HEK293 (cell line): ENCODE results near the gene MRPL44.

ENCODE experiments used
- CTCF ChIA-PET: fragments of 350-600 bp; formaldehyde crosslinking; extraction: SDS; loops from one replicate; lab custom pipeline; 2021; ENCODE audit warnings: antibody characterized with exemption; lab: Yijun Ruan, JAX
- POLR2A ChIA-PET: fragments of 300-600 bp; formaldehyde crosslinking; extraction: SDS; loops from one replicate; lab custom pipeline; 2020; ENCODE audit warnings: antibody characterized with exemption, inconsistent platforms; lab: Yijun Ruan, JAX
- H3K27ac ChIP-seq: fragments of 200-500 bp; sonication (Bioruptor generic); 2 replicates; pipeline ENCODE4 v1.5.1; 2014; ENCODE audit warnings: low read depth, low read length, control low read depth, inconsistent platforms; ENCODE audit errors: extremely low read depth
- H3K36me3 ChIP-seq, 2 experiments: fragments of 200-500 bp in 1 of 2; sonication (Bioruptor generic) in 1 of 2; 1 replicate in 1 of 2; 2 replicates in 1 of 2; pipeline ENCODE4 v1.5.1; 2014 to 2017; ENCODE audit warnings: inconsistent platforms in 2 of 2, low read length in 2 of 2; ENCODE audit not compliant: control insufficient read depth in 2 of 2, insufficient read depth in 1 of 2
- H3K4me1 ChIP-seq: fragments of 200-500 bp; sonication (Bioruptor generic); 2 replicates; pipeline ENCODE4 v1.5.1; 2014; ENCODE audit warnings: mild to moderate bottlenecking, low read length, inconsistent platforms; ENCODE audit not compliant: control insufficient read depth, insufficient read depth
- H3K4me3 ChIP-seq: 2 replicates; pipeline ENCODE4 v1.5.1; 2011; ENCODE audit warnings: low read depth, mild to moderate bottlenecking, control low read depth, low read length, moderate library complexity
- H3K9me3 ChIP-seq: fragments of 200-500 bp; sonication (Bioruptor generic); 2 replicates; pipeline ENCODE4 v1.5.1; 2014; ENCODE audit warnings: low read depth, low read length, inconsistent platforms; ENCODE audit not compliant: control insufficient read depth, insufficient read depth
- HIC1 ChIP-seq: fragments of 450-650 bp; formaldehyde crosslinking; IDR thresholded peaks from 2 replicates; pipeline ENCODE4 v1.5.1; 2016; ENCODE audit warnings: missing biosample characterization, missing genetic modification characterization
- HOXD13 ChIP-seq: sonication (generic); formaldehyde crosslinking; IDR thresholded peaks from 2 replicates; pipeline ENCODE4 v1.8.0; 2022; ENCODE audit warnings: missing genetic modification reagents, borderline replicate concordance
- PRDM6 ChIP-seq: fragments of 450-650 bp; formaldehyde crosslinking; IDR thresholded peaks from 2 replicates; pipeline ENCODE4 v1.5.1; 2017; ENCODE audit warnings: missing biosample characterization, missing genetic modification characterization
- RBAK ChIP-seq: fragments of 450-650 bp; formaldehyde crosslinking; IDR thresholded peaks from 2 replicates; pipeline ENCODE4 v1.5.1; 2016; ENCODE audit warnings: missing biosample characterization, missing genetic modification characterization
- REST ChIP-seq: fragments of 450-650 bp; formaldehyde crosslinking; IDR thresholded peaks from 2 replicates; pipeline ENCODE4 v1.5.1; 2016; ENCODE audit warnings: missing biosample characterization, missing genetic modification characterization
- SP7 ChIP-seq: fragments of 450-650 bp; formaldehyde crosslinking; IDR thresholded peaks from 2 replicates; pipeline ENCODE4 v1.5.1; 2016; ENCODE audit warnings: missing biosample characterization, missing genetic modification characterization
- ZFHX2 ChIP-seq: fragments of 450-650 bp; formaldehyde crosslinking; conservative IDR thresholded peaks from 2 replicates; pipeline ENCODE4 v1.5.1; 2016; ENCODE audit warnings: missing biosample characterization, missing genetic modification characterization
- ZFP41 ChIP-seq: fragments of 450-650 bp; formaldehyde crosslinking; IDR thresholded peaks from 2 replicates; pipeline ENCODE4 v1.5.1; 2016; ENCODE audit warnings: missing biosample characterization, missing genetic modification characterization, borderline replicate concordance
- ZNF175 ChIP-seq: fragments of 450-650 bp; formaldehyde crosslinking; IDR thresholded peaks from 2 replicates; pipeline ENCODE4 v1.5.1; 2016; ENCODE audit warnings: missing biosample characterization, missing genetic modification characterization
- ZNF26 ChIP-seq: fragments of 450-650 bp; formaldehyde crosslinking; IDR thresholded peaks from 2 replicates; pipeline ENCODE4 v1.5.1; 2016; ENCODE audit warnings: missing biosample characterization, missing genetic modification characterization
- ZNF510 ChIP-seq: fragments of 450-650 bp; formaldehyde crosslinking; IDR thresholded peaks from 2 replicates; pipeline ENCODE4 v1.5.1; 2018; ENCODE audit warnings: mild to moderate bottlenecking, missing genetic modification characterization, missing biosample characterization; ENCODE audit not compliant: insufficient replicate concordance
- ZNF621 ChIP-seq: fragments of 450-650 bp; formaldehyde crosslinking; IDR thresholded peaks from 2 replicates; pipeline ENCODE4 v1.5.1; 2017; ENCODE audit warnings: missing biosample characterization, missing genetic modification characterization
- TF ChIP-seq, protein P1 (sequence below): IDR thresholded peaks from 2 replicates; pipeline ENCODE4 v1.6.1; 2011; ENCODE audit warnings: mild to moderate bottlenecking, low read depth, low read length, borderline replicate concordance
- TF ChIP-seq, protein P2 (sequence below): fragments of 450-650 bp; formaldehyde crosslinking; IDR thresholded peaks from 2 replicates; pipeline ENCODE4 v1.5.1; 2016; ENCODE audit warnings: missing biosample characterization, missing genetic modification characterization, borderline replicate concordance

MRPL44 gene

GRCh38 chr2:223935459-223936125 lies 21.7 kb upstream of the MRPL44 start:
- H3K36me3 ChIP-seq = no peaks in the 10 kb centered on the region
- ChIA-PET POLR2A (no interaction called here), CTCF (interaction anchor here (0.6 to 1.2 kb wide), 2 partner anchors 11 to 593 kb away, joined by 3 read pairs; no protein-coding TSS in a partner anchor)
- no peaks in the 10 kb centered on the region for H3K9me3 ChIP-seq
- H3K4me1 ChIP-seq = peaks cover 24% of the 10 kb centered on the region
- H3K4me3 ChIP-seq = no peak overlapping the region
- TF ChIP-seq PRDM6 (tag by site-specific recombination) (no peak), SP7 (no peak), ZNF621 (tag by site-specific recombination) (no peak), ZNF175 (tag by site-specific recombination) (no peak), HOXD13 (CRISPR knock-in tag) (no peak), ZNF510 (tag by site-specific recombination) (no peak)
- TF ChIP-seq, protein P1, sequence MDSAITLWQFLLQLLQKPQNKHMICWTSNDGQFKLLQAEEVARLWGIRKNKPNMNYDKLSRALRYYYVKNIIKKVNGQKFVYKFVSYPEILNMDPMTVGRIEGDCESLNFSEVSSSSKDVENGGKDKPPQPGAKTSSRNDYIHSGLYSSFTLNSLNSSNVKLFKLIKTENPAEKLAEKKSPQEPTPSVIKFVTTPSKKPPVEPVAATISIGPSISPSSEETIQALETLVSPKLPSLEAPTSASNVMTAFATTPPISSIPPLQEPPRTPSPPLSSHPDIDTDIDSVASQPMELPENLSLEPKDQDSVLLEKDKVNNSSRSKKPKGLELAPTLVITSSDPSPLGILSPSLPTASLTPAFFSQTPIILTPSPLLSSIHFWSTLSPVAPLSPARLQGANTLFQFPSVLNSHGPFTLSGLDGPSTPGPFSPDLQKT = no peak
- H3K27ac ChIP-seq = no peak overlapping the region

- no peaks in the 10 kb centered on the region for H3K9me3 ChIP-seq
- POLR2A ChIA-PET = no interaction called here
- H3K4me3 ChIP-seq = no peak overlapping the region
- no peaks in the 10 kb centered on the region for H3K36me3 ChIP-seq
- H3K4me1 ChIP-seq = peaks cover 20% of the 10 kb centered on the region
- TF ChIP-seq ZFP41 (tag by site-specific recombination) (no peak), ZFHX2 (tag by site-specific recombination) (no peak), ZNF26 (tag by site-specific recombination) (no peak), RBAK (tag by site-specific recombination) (no peak), HIC1 (no peak), REST (tag by site-specific recombination) (no peak)
- TF ChIP-seq, protein P2, sequence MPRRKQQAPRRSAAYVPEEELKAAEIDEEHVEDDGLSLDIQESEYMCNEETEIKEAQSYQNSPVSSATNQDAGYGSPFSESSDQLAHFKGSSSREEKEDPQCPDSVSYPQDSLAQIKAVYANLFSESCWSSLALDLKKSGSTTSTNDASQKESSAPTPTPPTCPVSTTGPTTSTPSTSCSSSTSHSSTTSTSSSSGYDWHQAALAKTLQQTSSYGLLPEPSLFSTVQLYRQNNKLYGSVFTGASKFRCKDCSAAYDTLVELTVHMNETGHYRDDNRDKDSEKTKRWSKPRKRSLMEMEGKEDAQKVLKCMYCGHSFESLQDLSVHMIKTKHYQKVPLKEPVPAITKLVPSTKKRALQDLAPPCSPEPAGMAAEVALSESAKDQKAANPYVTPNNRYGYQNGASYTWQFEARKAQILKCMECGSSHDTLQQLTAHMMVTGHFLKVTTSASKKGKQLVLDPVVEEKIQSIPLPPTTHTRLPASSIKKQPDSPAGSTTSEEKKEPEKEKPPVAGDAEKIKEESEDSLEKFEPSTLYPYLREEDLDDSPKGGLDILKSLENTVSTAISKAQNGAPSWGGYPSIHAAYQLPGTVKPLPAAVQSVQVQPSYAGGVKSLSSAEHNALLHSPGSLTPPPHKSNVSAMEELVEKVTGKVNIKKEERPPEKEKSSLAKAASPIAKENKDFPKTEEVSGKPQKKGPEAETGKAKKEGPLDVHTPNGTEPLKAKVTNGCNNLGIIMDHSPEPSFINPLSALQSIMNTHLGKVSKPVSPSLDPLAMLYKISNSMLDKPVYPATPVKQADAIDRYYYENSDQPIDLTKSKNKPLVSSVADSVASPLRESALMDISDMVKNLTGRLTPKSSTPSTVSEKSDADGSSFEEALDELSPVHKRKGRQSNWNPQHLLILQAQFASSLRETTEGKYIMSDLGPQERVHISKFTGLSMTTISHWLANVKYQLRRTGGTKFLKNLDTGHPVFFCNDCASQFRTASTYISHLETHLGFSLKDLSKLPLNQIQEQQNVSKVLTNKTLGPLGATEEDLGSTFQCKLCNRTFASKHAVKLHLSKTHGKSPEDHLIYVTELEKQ (tag by site-specific recombination) = no peak
- H3K27ac ChIP-seq = no peak overlapping the region
- CTCF ChIA-PET = no interaction called here
Observed at GRCh38 chr2:223936862-223937326, 20.4 kb upstream of the MRPL44 start.
